ENCODE results near the gene VPS35. TPM values are rescaled to one million over a fixed set of nuclear protein-coding genes. Genes with fewer than 3 reads are reported as not detected.

VPS35 gene
- polyA plus RNA-seq, 2 of the 4 experiments (the other 2 are of a cell fraction) = 82.3 to 85.5 TPM

- no peak for FAIRE-seq
- ChIA-PET CTCF (interaction anchor here (0.9 kb wide), 1 partner anchor 9 kb away, joined by 3 read pairs; no protein-coding TSS in a partner anchor), POLR2A (no interaction called here)
- Histone ChIP-seq H3K4me3 (no peak overlapping the region), H3K4me1 (no peaks in the 10 kb centered on the region), H3K4me2 (no peak overlapping the region), H3K27ac (no peak overlapping the region), H3K9me3 (0 out of 3 replicates have a peak, but pooled peaks cover 3% of the 10 kb centered on the region)
- no peak for ATAC-seq
- no peak for DNase-seq (ENCODE audit: low read depth in 1 of 2, low spot score in 1 of 2)
- 86% methylated on average over 6 of the region's 6 CpGs for WGBS (ENCODE audit: missing lambda C conversion rate)
- TF ChIP-seq KDM1A (IDR thresholded peaks at IDR 0.05; ENCODE audit: low read depth) (no peak), GATA3 (IDR thresholded peaks at IDR 0.05; ENCODE audit: borderline replicate concordance) (no peak), JUN (IDR thresholded peaks at IDR 0.05) (no peak), HOXA7 (CRISPR knock-in tag; IDR thresholded peaks at IDR 0.05) (no peak), ELK1 (IDR thresholded peaks at IDR 0.05; ENCODE audit: low read depth, low read length) (no peak), ZSCAN20 (CRISPR knock-in tag; IDR thresholded peaks at IDR 0.05) (no peak), CBX2 (IDR thresholded peaks at IDR 0.05; ENCODE audit: borderline replicate concordance, low read depth) (no peak), FOSL2 (IDR thresholded peaks at IDR 0.05) (no peak), FOSL2 (CRISPR knock-in tag; IDR thresholded peaks at IDR 0.05) (no peak), BHLHE40 (IDR thresholded peaks at IDR 0.05; ENCODE audit: low read depth, low read length) (no peak)
Measured at GRCh38 chr16:46719528-46719927, 30.6 kb upstream of the VPS35 start.

GRCh38 chr16:46718214-46718613 lies 29.2 kb upstream of the VPS35 start:
- Histone ChIP-seq H3K4me3 (no peak overlapping the region), H3K4me2 (no peak overlapping the region), H3K9me3 (no peaks in the 10 kb centered on the region), H3K27ac (no peak overlapping the region), H3K4me1 (no peaks in the 10 kb centered on the region)
- CTCF ChIA-PET = no interaction called here
- POLR2A ChIA-PET = no interaction called here
- WGBS (ENCODE audit: missing lambda C conversion rate) = 77% methylated on average over 8 of the region's 8 CpGs
- DNase-seq (ENCODE audit: low read depth in 1 of 2, low spot score in 1 of 2) (no peak), ATAC-seq (no peak; a peak in 1 of 6 replicates), FAIRE-seq (no peak)
- TF ChIP-seq BHLHE40 (IDR thresholded peaks at IDR 0.05; ENCODE audit: low read depth, low read length) = no peak
- TF ChIP-seq SREBF2 (IDR thresholded peaks at IDR 0.05) = no peak
- no peak for TF ChIP-seq ELK1 (IDR thresholded peaks at IDR 0.05; ENCODE audit: low read depth, low read length)
- no peak for TF ChIP-seq ZNF302 (CRISPR knock-in tag; IDR thresholded peaks at IDR 0.05)
- no peak for TF ChIP-seq MAX (IDR thresholded peaks at IDR 0.05)
- no peak for TF ChIP-seq POLR2A (IDR thresholded peaks at IDR 0.05; ENCODE audit: low read length)
- no peak for TF ChIP-seq E2F6 (IDR thresholded peaks at IDR 0.05; ENCODE audit: borderline replicate concordance, low read depth)
- no peak for TF ChIP-seq CTCF (IDR thresholded peaks at IDR 0.05)
- TF ChIP-seq PBX3 (IDR thresholded peaks at IDR 0.05) = no peak
- no peak for TF ChIP-seq ZC3H11A (IDR thresholded peaks at IDR 0.05)

GRCh38 chr16:46717692-46718091 lies 28.7 kb upstream of the VPS35 start:
- POLR2A ChIA-PET = no interaction called here
- FAIRE-seq (no peak), DNase-seq (ENCODE audit: low read depth in 1 of 2, low spot score in 1 of 2) (no peak), ATAC-seq (no peak)
- H3K27ac ChIP-seq = no peak overlapping the region
- H3K4me1 ChIP-seq = no peaks in the 10 kb centered on the region
- 19% methylated on average over 2 of the region's 2 CpGs for WGBS (ENCODE audit: missing lambda C conversion rate)
- H3K4me2 ChIP-seq = no peak overlapping the region
- no peaks in the 10 kb centered on the region for H3K9me3 ChIP-seq
- TF ChIP-seq GATA3 (IDR thresholded peaks at IDR 0.05; ENCODE audit: borderline replicate concordance) (no peak), CEBPB (IDR thresholded peaks at IDR 0.05) (no peak), ZNF302 (CRISPR knock-in tag; IDR thresholded peaks at IDR 0.05) (no peak), FOXS1 (CRISPR knock-in tag; IDR thresholded peaks at IDR 0.05) (no peak), JUN (IDR thresholded peaks at IDR 0.05) (no peak), SREBF2 (IDR thresholded peaks at IDR 0.05) (no peak), MAX (IDR thresholded peaks at IDR 0.05) (no peak), REST (IDR thresholded peaks at IDR 0.05) (no peak), EP300 (IDR thresholded peaks at IDR 0.05) (no peak), POLR2A (IDR thresholded peaks at IDR 0.05; ENCODE audit: low read length) (no peak), TFCP2L1 (CRISPR knock-in tag; IDR thresholded peaks at IDR 0.05) (no peak), HOXB5 (CRISPR knock-in tag; IDR thresholded peaks at IDR 0.05) (no peak), CBX2 (IDR thresholded peaks at IDR 0.05; ENCODE audit: borderline replicate concordance, low read depth) (no peak)
- no peak overlapping the region for H3K4me3 ChIP-seq
- CTCF ChIA-PET = no interaction called here

Measured in A549 (cell line).